Type B pancreatic cell (in vitro differentiated cells): ENCODE measurements around the gene TP53RK. TPM values are rescaled to one million over a fixed set of nuclear protein-coding genes. Genes with fewer than 3 reads are reported as not detected.

Source experiments
- DNase-seq: peaks from one replicate; pipeline ENCODE4 v3.0.0; 2021; ENCODE audit warnings: mixed read lengths; ENCODE audit not compliant: unreplicated experiment; ENCODE audit errors: extremely low spot score
- H3K27ac Mint-ChIP-seq: 2 replicates; pipeline ENCODE4 v1.8.0; 2021; ENCODE audit warnings: mild to moderate bottlenecking, mixed read lengths
- H3K27me3 Mint-ChIP-seq: 2 replicates; pipeline ENCODE4 v1.8.0; 2021; ENCODE audit warnings: mixed read lengths
- H3K36me3 Mint-ChIP-seq: 2 replicates; pipeline ENCODE4 v1.8.0; 2021; ENCODE audit warnings: mixed read lengths
- H3K4me1 Mint-ChIP-seq: one replicate; pipeline ENCODE4 v1.8.0; 2021; ENCODE audit warnings: mixed read lengths; ENCODE audit not compliant: unreplicated experiment
- H3K4me3 Mint-ChIP-seq: 2 replicates; pipeline ENCODE4 v1.8.0; 2021; ENCODE audit warnings: mild to moderate bottlenecking, mixed read lengths
- H3K9me3 Mint-ChIP-seq: 2 replicates; pipeline ENCODE4 v1.8.0; 2021; ENCODE audit warnings: mixed read lengths
- total RNA-seq: library from RNA; stranded (reverse); gene quantifications from 2 replicates; pipeline ENCODE4 v1.2.1, GENCODE V29; 2021; ENCODE audit warnings: low replicate concordance
- TF ChIP-seq, protein P1 (sequence below): fragments of 200-600 bp; sonication (generic); conservative IDR thresholded peaks from 2 replicates; pipeline ENCODE4 v1.5.0; 2021; ENCODE audit warnings: antibody characterized with exemption, mild to moderate bottlenecking

TP53RK gene
- total RNA-seq, 1 donor from 2014 or later = 13.6 TPM

DNA sequence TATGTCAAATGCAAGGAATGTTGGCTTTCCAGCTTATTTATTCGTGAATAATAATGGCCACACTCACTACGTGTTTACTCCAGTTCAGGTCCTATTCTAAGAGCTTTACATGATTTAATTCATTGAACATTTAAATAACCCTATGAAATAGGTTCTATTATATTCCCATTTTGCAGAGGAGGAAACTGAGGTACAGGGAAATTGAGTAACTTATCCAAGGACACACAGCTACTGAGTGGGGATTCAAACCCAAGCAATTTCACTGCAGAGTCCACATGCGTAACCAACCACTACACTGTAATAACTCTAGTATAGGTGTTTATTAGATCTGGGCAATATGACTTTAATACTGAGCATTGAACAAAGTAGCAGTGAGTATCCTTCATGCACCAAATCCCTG lies 25.7 kb downstream of the TP53RK start:
- Mint-ChIP-seq H3K27me3 (no peaks in the 10 kb centered on the region), H3K27ac (no peak overlapping the region), H3K36me3 (no peaks in the 10 kb centered on the region), H3K9me3 (peaks cover 6% of the 10 kb centered on the region), H3K4me3 (no peak overlapping the region), H3K4me1 (no peaks in the 10 kb centered on the region)
- DNase-seq = no peak
- TF ChIP-seq, protein P1, sequence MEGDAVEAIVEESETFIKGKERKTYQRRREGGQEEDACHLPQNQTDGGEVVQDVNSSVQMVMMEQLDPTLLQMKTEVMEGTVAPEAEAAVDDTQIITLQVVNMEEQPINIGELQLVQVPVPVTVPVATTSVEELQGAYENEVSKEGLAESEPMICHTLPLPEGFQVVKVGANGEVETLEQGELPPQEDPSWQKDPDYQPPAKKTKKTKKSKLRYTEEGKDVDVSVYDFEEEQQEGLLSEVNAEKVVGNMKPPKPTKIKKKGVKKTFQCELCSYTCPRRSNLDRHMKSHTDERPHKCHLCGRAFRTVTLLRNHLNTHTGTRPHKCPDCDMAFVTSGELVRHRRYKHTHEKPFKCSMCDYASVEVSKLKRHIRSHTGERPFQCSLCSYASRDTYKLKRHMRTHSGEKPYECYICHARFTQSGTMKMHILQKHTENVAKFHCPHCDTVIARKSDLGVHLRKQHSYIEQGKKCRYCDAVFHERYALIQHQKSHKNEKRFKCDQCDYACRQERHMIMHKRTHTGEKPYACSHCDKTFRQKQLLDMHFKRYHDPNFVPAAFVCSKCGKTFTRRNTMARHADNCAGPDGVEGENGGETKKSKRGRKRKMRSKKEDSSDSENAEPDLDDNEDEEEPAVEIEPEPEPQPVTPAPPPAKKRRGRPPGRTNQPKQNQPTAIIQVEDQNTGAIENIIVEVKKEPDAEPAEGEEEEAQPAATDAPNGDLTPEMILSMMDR = no peak

GRCh38 chr20:46661659-46662058 lies 27.6 kb downstream of the TP53RK start:
- H3K27ac Mint-ChIP-seq = no peak overlapping the region
- no peak for DNase-seq
- no peaks in the 10 kb centered on the region for H3K27me3 Mint-ChIP-seq
- H3K4me3 Mint-ChIP-seq = no peak overlapping the region
- no peaks in the 10 kb centered on the region for H3K4me1 Mint-ChIP-seq
- peaks cover 6% of the 10 kb centered on the region for H3K9me3 Mint-ChIP-seq
- no peaks in the 10 kb centered on the region for H3K36me3 Mint-ChIP-seq
- TF ChIP-seq, protein P1 = no peak

DNA sequence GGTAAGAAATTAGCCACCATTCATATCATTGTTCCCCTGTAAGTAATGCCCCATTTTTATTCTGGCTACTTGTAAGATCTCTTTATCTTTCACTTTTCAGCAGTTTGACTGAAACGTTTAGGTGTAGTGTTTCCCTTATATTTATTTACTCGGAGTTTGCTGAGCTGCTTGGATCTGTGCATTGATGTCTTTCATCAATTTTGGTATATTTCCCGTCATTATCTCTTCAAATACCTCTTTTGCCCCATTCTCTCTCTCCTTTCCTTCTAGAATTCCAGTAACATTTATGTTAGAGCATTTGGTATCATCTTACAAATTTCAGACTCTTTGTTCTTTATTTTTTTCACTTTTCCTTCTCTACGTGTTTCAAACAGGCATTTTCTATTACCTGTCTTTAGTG lies 28.8 kb downstream of the TP53RK start:
- Mint-ChIP-seq H3K4me3 (no peak overlapping the region), H3K27ac (no peak overlapping the region), H3K9me3 (peaks cover 6% of the 10 kb centered on the region), H3K27me3 (no peaks in the 10 kb centered on the region), H3K36me3 (no peaks in the 10 kb centered on the region), H3K4me1 (no peaks in the 10 kb centered on the region)
- TF ChIP-seq, protein P1 = no peak
- DNase-seq = no peak

DNA sequence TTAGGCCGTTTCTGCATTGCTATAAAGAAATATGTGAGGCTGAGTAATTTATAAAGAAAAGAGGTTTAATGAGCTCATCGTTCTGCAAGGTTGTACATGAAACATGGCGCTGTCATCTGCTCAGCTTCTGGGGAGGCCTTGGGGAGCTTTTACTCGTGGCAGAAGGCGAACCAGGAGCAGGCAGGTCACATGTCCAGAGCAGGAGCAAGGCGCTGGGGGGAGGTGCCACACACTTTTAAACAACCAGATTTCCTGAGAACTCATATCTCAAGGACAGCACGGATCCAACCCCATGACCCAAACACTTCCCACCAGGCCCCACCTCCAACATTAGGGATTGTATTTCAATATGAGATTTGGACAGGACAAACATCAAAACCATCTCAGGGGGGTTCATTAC lies 31.6 kb downstream of the TP53RK start:
- Mint-ChIP-seq H3K4me3 (no peak overlapping the region), H3K9me3 (peaks cover 6% of the 10 kb centered on the region), H3K4me1 (no peaks in the 10 kb centered on the region), H3K36me3 (no peaks in the 10 kb centered on the region), H3K27ac (no peak overlapping the region), H3K27me3 (peaks cover 15% of the 10 kb centered on the region)
- TF ChIP-seq, protein P1 = no peak
- DNase-seq = peak; percentile 31

GRCh38 chr20:46657137-46657536 lies 32.1 kb downstream of the TP53RK start:
- TF ChIP-seq, protein P1 = no peak
- DNase-seq = peak; percentile 16
- no peak overlapping the region for H3K27ac Mint-ChIP-seq
- H3K9me3 Mint-ChIP-seq = peaks cover 6% of the 10 kb centered on the region
- no peaks in the 10 kb centered on the region for H3K36me3 Mint-ChIP-seq
- H3K4me3 Mint-ChIP-seq = no peak overlapping the region
- no peaks in the 10 kb centered on the region for H3K4me1 Mint-ChIP-seq
- H3K27me3 Mint-ChIP-seq = peaks cover 17% of the 10 kb centered on the region

GRCh38 chr20:46652699-46653098 lies 36.5 kb downstream of the TP53RK start:
- DNase-seq = no peak
- H3K27ac Mint-ChIP-seq = no peak overlapping the region
- TF ChIP-seq, protein P1 = no peak
- H3K4me1 Mint-ChIP-seq = peaks cover 4% of the 10 kb centered on the region
- no peaks in the 10 kb centered on the region for H3K36me3 Mint-ChIP-seq
- H3K27me3 Mint-ChIP-seq = peaks cover 48% of the 10 kb centered on the region
- no peak overlapping the region for H3K4me3 Mint-ChIP-seq
- no peaks in the 10 kb centered on the region for H3K9me3 Mint-ChIP-seq
